GM19351 (cell line): Measurements from ENCODE around the gene KCNT1.
"Not testable (repeated sequence)": the region's sequence is repeated elsewhere in the genome, so short reads cannot be mapped to it uniquely, and the experiment has no call there.

Experiments
- ATAC-seq: cut with Tn5 transposase; IDR thresholded peaks from one replicate; pipeline ENCODE4 v1.9.1; 2021; ENCODE audit warnings: mild to moderate bottlenecking, moderate library complexity; ENCODE audit not compliant: unreplicated experiment

The KCNT1 gene

GRCh38 chr9:135672786-135673185 lies 29.2 kb upstream of the KCNT1 start:
- not testable (repeated sequence) for ATAC-seq

GRCh38 chr9:135673941-135674340 lies 28.0 kb upstream of the KCNT1 start:
- ATAC-seq, result no peak

GRCh38 chr9:135674977-135675376 lies 27.0 kb upstream of the KCNT1 start:
- ATAC-seq, result no peak

DNA sequence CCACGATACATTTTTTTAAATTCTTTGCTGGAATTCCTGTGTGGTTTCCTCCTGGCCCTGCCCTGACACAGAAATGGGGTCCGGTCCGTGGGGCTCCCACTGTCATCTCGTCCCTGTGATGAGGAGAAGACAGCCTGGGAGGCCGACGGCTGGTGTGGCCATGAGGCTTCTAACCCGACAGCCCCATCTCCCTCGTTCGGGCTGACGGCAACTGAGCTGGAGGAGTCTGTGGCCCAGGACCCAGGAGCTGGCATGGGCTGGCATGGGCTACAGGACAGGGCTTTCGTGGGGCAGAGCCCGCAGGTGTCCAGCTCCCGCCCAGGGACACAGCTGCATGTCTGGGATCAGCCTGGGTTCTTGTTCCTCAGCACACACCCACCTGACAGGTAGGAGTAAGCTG lies 25.1 kb upstream of the KCNT1 start:
- ATAC-seq, result no peak

DNA sequence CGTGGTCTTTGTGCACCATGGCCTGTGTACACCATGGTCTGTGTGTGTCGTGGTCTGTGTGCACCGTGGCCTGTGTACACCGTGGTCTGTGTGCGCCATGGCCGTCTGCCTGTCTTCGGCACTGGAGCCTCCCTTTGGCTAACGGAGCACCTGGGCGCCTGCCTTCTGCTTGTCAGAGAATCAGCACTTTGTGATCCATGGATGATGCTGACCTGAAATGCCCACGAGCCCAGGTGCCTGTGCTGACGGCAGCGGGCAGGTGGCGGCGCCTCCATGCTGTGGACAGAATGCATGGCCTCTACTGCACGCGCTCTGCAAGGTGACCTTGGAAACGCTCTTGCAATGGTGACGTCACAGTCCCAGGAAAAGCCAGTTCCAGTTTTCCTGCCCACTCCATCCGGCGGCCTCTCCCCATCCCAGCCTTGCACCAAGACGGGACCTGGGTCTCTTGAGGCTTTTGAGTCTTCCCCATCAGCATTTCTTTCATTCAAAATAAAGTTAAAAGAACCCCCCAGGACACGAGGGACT lies 24.3 kb upstream of the KCNT1 start:
- ATAC-seq, result no peak

GRCh38 chr9:135678236-135679017 lies 23.6 kb upstream of the KCNT1 start:
- ATAC-seq, result no peak

- no peak for ATAC-seq
Observed at GRCh38 chr9:135680056-135680455, 21.9 kb upstream of the KCNT1 start.

GRCh38 chr9:135681161-135681560 lies 20.8 kb upstream of the KCNT1 start:
- ATAC-seq, result no peak

GRCh38 chr9:135683401-135684034 lies 18.5 kb upstream of the KCNT1 start:
- no peak for ATAC-seq

DNA sequence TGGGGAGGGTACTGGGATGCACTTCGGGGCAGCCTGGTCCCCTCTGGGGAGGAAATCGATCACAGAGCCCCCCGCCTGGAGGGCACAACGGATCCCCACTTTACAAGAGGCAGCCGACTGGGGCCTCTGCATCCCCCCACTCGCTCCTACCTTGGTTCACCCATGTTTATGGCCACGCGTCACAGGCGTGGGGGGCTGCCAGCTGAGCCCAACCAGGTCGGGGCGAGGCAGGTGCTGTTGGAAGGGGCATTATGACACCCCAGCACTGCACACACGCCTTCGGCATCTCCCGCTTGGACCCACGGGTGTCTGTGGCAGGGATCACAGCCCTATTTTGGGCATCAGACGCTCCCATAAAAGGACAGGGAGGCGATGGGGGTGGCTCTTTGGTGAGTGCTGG lies 17.3 kb upstream of the KCNT1 start:
- no peak for ATAC-seq

- ATAC-seq, result no peak
Observed at GRCh38 chr9:135687216-135687615, 14.8 kb upstream of the KCNT1 start.

- no peak for ATAC-seq
Observed at GRCh38 chr9:135689011-135689410, 13.0 kb upstream of the KCNT1 start.

- ATAC-seq, result no peak
Observed at GRCh38 chr9:135690836-135691570, 11.0 kb upstream of the KCNT1 start.

DNA sequence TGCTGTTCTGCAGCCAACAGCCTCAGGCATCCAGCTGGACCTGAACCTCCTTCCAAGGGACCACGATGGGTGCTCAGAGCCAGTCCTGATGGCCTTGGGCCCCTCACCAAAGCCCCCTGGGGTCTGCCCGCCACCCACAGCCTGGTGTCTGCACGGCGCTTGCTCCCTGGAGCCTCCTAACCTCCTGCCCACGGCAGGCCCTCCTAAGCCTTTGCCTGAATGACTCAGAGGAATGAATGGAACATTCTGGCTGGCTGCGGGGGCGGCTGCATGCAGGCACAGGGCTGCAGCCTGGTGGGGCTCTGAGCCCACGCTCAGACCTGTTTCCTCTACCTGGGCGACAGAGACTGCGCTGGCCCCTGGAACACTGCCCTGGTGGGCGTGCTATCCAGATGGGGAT lies 9.6 kb upstream of the KCNT1 start:
- ATAC-seq, result no peak

DNA sequence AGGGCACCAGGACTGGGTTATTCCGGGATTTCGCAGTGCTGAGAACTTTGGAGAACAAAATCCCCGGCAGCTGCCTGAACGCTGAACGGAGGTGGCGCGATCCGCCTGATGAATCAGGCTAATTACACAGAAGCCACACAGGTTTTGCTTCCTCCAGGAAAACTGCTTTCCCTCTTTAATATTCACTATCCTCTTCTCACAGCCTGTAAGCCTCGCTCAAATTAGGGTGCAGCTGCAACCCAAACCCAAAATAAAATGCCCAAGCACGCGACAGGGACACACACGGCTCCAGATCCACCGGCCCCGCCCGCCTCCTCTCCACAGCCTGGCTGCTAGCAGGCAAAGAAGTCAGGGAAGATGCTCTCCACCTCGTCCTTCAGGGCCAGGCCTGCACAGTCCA lies 8.7 kb upstream of the KCNT1 start:
- no peak for ATAC-seq

DNA sequence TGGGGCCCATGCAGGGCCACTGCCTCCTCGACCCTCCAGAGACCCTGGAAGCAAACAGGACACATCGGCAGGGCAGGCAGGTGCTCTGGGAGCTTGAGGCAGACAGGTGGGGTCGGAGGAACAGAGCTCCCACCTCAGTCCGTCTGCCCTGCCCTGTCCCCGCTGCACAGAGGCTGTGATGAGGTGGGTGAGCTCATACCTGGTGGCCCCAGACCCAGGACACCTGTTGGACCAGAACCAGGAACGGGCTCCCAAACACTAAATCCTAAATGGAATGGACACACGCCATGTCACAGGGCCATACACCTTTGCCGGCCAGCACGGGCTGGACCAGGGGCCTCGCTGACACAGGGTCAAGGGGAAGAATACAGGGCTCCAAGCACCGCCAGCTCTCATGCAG lies 8.2 kb upstream of the KCNT1 start:
- ATAC-seq, result no peak

DNA sequence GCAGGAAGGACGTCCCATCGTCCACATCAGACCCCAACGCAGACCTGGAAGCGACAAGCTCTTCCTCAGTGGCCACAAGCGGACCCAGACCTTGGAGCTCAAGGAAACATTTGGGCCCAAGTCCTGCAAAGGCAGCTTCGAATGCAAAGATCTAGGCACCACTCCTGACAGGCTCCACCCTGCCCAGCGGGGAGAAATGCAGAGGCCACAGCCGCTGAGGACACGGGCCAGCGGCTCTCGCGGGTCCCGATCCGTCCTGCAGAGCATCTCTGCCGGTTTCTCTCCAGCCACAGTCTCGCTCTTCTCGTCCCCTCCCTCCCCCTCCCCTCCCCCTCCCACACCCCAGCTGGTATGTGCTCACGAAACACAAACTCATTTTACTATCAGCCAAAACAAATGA lies 7.6 kb upstream of the KCNT1 start:
- no peak for ATAC-seq

GRCh38 chr9:135695036-135695435 lies 6.9 kb upstream of the KCNT1 start:
- ATAC-seq, result no peak

GRCh38 chr9:135695642-135696041 lies 6.3 kb upstream of the KCNT1 start:
- ATAC-seq, result no peak

GRCh38 chr9:135696446-135696845 lies 5.5 kb upstream of the KCNT1 start:
- no peak for ATAC-seq

GRCh38 chr9:135697226-135697625 lies 4.8 kb upstream of the KCNT1 start:
- ATAC-seq, result no peak

DNA sequence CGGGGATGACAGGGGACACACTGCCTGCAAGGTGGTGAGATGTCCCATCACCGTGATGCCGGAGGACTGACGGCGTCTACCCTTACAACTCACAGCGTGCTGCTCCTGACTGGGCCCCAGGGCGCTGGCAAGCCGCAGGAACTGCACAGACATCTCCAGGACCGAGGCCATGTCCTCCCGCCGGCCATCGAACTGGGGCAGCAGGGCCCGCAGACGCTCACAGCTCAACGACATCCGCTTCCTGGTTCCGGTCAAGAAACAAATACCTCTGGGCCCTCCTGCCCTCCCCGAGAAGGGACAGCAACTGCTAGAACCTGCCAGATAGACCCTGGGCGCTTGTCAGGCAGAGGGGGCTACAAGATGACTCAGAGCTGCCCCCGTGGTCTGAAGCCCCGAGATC lies 3.7 kb upstream of the KCNT1 start:
- no peak for ATAC-seq
